HG03135 (cell line): ENCODE results near the gene MATK.
"Not testable (repeated sequence)": the region's sequence is repeated elsewhere in the genome, so short reads cannot be mapped to it uniquely, and the experiment has no call there.

Experiments
- ATAC-seq: cut with Tn5 transposase; IDR thresholded peaks from one replicate; pipeline ENCODE4 v1.9.1; 2021; ENCODE audit warnings: mild to moderate bottlenecking, moderate library complexity; ENCODE audit not compliant: unreplicated experiment

MATK gene

GRCh38 chr19:3816148-3816547 is 30.0 kb upstream of the MATK start:
- ATAC-seq = not testable (repeated sequence)

GRCh38 chr19:3814648-3815047 is 28.5 kb upstream of the MATK start:
- ATAC-seq = no peak

- no peak for ATAC-seq
Observed at GRCh38 chr19:3813473-3814392, 27.6 kb upstream of the MATK start.

GRCh38 chr19:3810708-3811355 is 24.7 kb upstream of the MATK start:
- no peak for ATAC-seq

GRCh38 chr19:3809881-3810707 is 23.9 kb upstream of the MATK start:
- no peak for ATAC-seq

GRCh38 chr19:3808420-3809143 is 22.4 kb upstream of the MATK start:
- no peak for ATAC-seq

GRCh38 chr19:3807574-3808354 is 21.6 kb upstream of the MATK start:
- no peak for ATAC-seq

- ATAC-seq = no peak
Observed at GRCh38 chr19:3807131-3807480, 20.9 kb upstream of the MATK start.

GRCh38 chr19:3805859-3806258 is 19.7 kb upstream of the MATK start:
- no peak for ATAC-seq

GRCh38 chr19:3804429-3804828 is 18.2 kb upstream of the MATK start:
- no peak for ATAC-seq

- no peak for ATAC-seq
Observed at GRCh38 chr19:3803986-3804385, 17.8 kb upstream of the MATK start.

GRCh38 chr19:3803114-3803888 is 17.1 kb upstream of the MATK start:
- no peak for ATAC-seq

GRCh38 chr19:3801412-3802096 is 15.4 kb upstream of the MATK start:
- ATAC-seq = no peak

GRCh38 chr19:3800996-3801395 is 14.8 kb upstream of the MATK start:
- ATAC-seq = no peak

- no peak for ATAC-seq
Observed at GRCh38 chr19:3798137-3798536, 12.0 kb upstream of the MATK start.

GRCh38 chr19:3796358-3796757 is 10.2 kb upstream of the MATK start:
- ATAC-seq = no peak

- ATAC-seq = no peak
Observed at GRCh38 chr19:3793799-3794198, 7.6 kb upstream of the MATK start.

- no peak for ATAC-seq
Observed at GRCh38 chr19:3792114-3792513, 5.9 kb upstream of the MATK start.

- no peak for ATAC-seq
Observed at GRCh38 chr19:3790941-3791340, 4.8 kb upstream of the MATK start.
